Left ventricle myocardium inferior (tissue), 1 donor: Measurements from ENCODE around the gene CTSA. TPM values are rescaled to one million over a fixed set of nuclear protein-coding genes. Genes with fewer than 3 reads are reported as not detected.
A peak's percentile ranks its signal among the peaks of the same experiment; 100 is the strongest.

ENCODE experiments used
- DNase-seq: peaks from one replicate; pipeline ENCODE4 v3.0.0-alpha.2; 2020
- H3K27ac ChIP-seq: fragments of 200-600 bp; replicated peaks from 2 replicates; pipeline ENCODE4 v1.8.0; 2021
- H3K27me3 ChIP-seq: fragments of 200-600 bp; 2 replicates; pipeline ENCODE4 v1.8.0; 2021; ENCODE audit warnings: low read depth
- H3K36me3 ChIP-seq: fragments of 200-600 bp; 2 replicates; pipeline ENCODE4 v1.8.0; 2021
- H3K4me1 ChIP-seq: fragments of 200-600 bp; 2 replicates; pipeline ENCODE4 v1.8.0; 2021
- H3K4me3 ChIP-seq: fragments of 200-600 bp; 2 replicates; pipeline ENCODE4 v1.8.0; 2021; ENCODE audit warnings: mild to moderate bottlenecking, moderate library complexity
- H3K9me3 ChIP-seq: fragments of 200-600 bp; replicated peaks from 2 replicates; pipeline ENCODE4 v1.8.0; 2021
- CTCF ChIP-seq: fragments of 200-600 bp; IDR thresholded peaks from 2 replicates; pipeline ENCODE4 v1.8.0; 2021; ENCODE audit warnings: antibody characterized with exemption, mild to moderate bottlenecking, borderline replicate concordance
- intact Hi-C: fragments of 100-400 bp; cut with micrococcal nuclease; formaldehyde crosslinking; loops from one replicate; pipeline ENCODE4 v1.11.0; 2022
- total RNA-seq: library from RNA; stranded (reverse); fragmentation: NEBNext Ultra II Directional; extraction: Animal tissue kit (Norgen Biotek cat#: 25700); gene quantifications from one replicate; pipeline ENCODE4 v1.2.1, GENCODE V29; 2021
- donor health status: DM: no; HTN: yes; CAD: no; lungs with severe emphysema.

The CTSA gene
- total RNA-seq, 1 donor from 2014 or later: 116 TPM

GRCh38 chr20:45845452-45845851 is 45.7 kb upstream of the CTSA start:
- peaks cover 38% of the 10 kb centered on the region for H3K4me1 ChIP-seq
- H3K36me3 ChIP-seq: peaks cover 92% of the 10 kb centered on the region
- no peak for DNase-seq
- no peaks in the 10 kb centered on the region for H3K27me3 ChIP-seq
- TF ChIP-seq CTCF: no peak
- H3K9me3 ChIP-seq: no peaks in the 10 kb centered on the region
- H3K4me3 ChIP-seq: no peak overlapping the region
- intact Hi-C loops: no loop called here
- H3K27ac ChIP-seq: no peak overlapping the region

- Histone ChIP-seq H3K27me3 (no peaks in the 10 kb centered on the region), H3K9me3 (no peaks in the 10 kb centered on the region), H3K36me3 (peaks cover 69% of the 10 kb centered on the region), H3K27ac (no peak overlapping the region), H3K4me3 (no peak overlapping the region), H3K4me1 (peaks cover 21% of the 10 kb centered on the region)
- intact Hi-C loops: no loop called here
- TF ChIP-seq CTCF: no peak
- no peak for DNase-seq
Observed at GRCh38 chr20:45848421-45848820, 42.7 kb upstream of the CTSA start.

GRCh38 chr20:45848969-45849582 is 42.1 kb upstream of the CTSA start:
- TF ChIP-seq CTCF: no peak
- intact Hi-C loops: no loop called here
- Histone ChIP-seq H3K36me3 (peaks cover 68% of the 10 kb centered on the region), H3K27me3 (no peaks in the 10 kb centered on the region), H3K9me3 (no peaks in the 10 kb centered on the region), H3K27ac (no peak overlapping the region), H3K4me3 (no peak overlapping the region), H3K4me1 (peaks cover 14% of the 10 kb centered on the region)
- DNase-seq: no peak

- H3K27me3 ChIP-seq: no peaks in the 10 kb centered on the region
- H3K36me3 ChIP-seq: peaks cover 64% of the 10 kb centered on the region
- DNase-seq: no peak
- H3K4me3 ChIP-seq: no peak overlapping the region
- intact Hi-C loops: no loop called here
- H3K27ac ChIP-seq: no peak overlapping the region
- no peaks in the 10 kb centered on the region for H3K9me3 ChIP-seq
- no peak for TF ChIP-seq CTCF
- H3K4me1 ChIP-seq: peaks cover 21% of the 10 kb centered on the region
Observed at GRCh38 chr20:45850238-45850637, 40.9 kb upstream of the CTSA start.

- intact Hi-C loops: no loop called here
- Histone ChIP-seq H3K27me3 (no peaks in the 10 kb centered on the region), H3K4me3 (no peak overlapping the region), H3K4me1 (peaks cover 28% of the 10 kb centered on the region), H3K9me3 (no peaks in the 10 kb centered on the region), H3K27ac (peak overlapping the region; percentile 27), H3K36me3 (peaks cover 57% of the 10 kb centered on the region)
- no peak for TF ChIP-seq CTCF
- DNase-seq: no peak
Observed at GRCh38 chr20:45850926-45851325, 40.2 kb upstream of the CTSA start.
